ENCODE data around the gene GLIS1.
"Not testable (repeated sequence)": the region's sequence is repeated elsewhere in the genome, so short reads cannot be mapped to it uniquely, and the experiment has no call there.

GLIS1 gene

DNA sequence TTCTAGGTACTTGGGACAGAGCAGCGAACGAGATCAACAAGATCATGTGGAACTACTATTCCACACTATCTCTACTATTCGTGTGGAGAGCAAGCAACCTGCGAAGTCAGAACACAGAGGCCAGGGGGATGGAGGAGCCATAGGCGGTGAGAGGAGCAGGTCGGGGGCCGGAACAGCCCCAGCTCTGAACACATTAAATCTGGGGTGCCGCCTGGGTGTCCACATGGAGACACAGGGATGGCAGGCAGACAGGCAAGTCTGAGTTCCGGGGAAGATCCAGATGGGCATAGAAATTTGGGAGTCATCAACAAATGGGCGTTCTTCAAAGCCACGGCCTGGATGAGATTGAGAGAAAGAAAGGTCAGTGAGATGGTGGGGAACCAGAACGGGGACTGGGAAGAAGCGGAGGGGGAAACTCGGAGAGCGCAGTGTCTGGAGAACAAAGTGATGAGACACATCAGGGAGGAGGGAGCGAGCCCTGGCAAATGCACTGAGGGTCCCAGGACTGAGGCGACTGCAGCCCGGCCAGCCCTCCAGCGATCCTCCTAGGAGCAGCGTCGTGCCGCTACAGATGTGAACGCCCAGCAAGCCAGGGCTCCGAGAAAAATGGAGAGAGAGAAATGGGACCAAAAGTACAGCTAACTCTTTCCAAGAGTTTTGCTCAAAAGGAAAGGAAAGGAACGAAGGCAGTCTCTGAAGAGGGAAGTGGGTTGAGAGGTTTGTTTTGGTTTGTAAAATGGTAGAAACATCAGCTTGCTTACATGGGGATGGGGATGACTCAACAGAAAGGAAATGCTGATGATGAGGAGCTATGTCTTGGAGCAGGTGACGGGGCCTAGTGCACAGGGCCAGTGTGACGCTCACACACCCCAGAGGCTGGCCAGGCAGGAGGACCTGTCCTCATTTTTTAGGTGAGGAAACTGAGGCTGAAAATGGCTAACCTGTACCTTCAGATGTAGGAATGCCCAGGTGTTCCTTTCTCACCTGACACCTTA, 84.5 kb downstream of the GLIS1 start:
- no peak for DNase-seq (ENCODE audit: low read depth in 2 of 2)

DNA sequence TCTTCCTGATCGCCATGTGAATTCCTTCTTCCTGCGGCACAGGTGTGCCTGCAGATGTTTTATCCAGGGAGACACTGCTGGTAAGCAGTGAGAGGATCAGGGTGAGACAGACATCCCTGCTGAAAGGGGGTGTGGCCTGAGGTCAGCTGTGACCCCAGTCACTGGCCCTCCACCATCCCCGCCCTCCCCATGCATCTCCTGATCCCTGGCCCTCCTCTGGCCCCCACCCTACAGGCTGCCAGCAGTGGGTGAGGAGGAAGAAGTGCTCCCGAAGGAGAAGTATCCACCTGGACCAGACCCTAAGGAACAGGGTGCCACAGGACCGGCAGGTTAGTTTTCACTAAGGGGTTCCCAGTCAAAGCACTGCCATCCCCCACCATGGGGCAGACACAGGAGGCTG, 85.3 kb downstream of the GLIS1 start:
- no peak for DNase-seq (ENCODE audit: low read depth in 2 of 2)

DNA sequence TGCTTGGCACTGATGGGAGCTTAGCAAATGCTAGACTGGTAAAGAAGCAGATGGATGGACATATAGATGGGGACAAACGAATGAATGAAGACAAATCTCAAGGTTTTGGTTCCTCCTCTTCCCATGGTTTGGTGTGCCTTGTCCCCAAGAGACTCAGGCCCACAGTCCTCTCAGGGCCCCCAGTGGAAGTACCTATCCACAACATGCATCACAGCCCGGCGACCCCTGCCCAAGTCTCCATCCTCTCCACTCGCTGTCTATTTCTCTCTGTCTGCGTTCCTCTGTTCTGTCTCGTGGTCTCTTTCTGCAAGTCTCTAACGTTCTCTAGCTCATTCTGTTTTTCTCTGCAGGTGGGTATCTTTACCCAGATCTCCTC, 85.8 kb downstream of the GLIS1 start:
- DNase-seq (ENCODE audit: low read depth in 2 of 2), result no peak

- DNase-seq (ENCODE audit: low read depth in 2 of 2), result no peak
These were observed 86.3 kb downstream of the GLIS1 start for GRCh38 chr1:53652441-53653199.

- DNase-seq (ENCODE audit: low read depth in 2 of 2), result no peak
These were observed 87.6 kb downstream of the GLIS1 start for GRCh38 chr1:53651356-53651755.

GRCh38 chr1:53648516-53648915, 90.4 kb downstream of the GLIS1 start:
- DNase-seq (ENCODE audit: low read depth in 2 of 2), result no peak

GRCh38 chr1:53647915-53648314, 91.0 kb downstream of the GLIS1 start:
- DNase-seq (ENCODE audit: low read depth in 2 of 2), result not testable (repeated sequence)

- no peak for DNase-seq (ENCODE audit: low read depth in 2 of 2)
These were observed 92.2 kb downstream of the GLIS1 start for GRCh38 chr1:53646732-53647131.

DNA sequence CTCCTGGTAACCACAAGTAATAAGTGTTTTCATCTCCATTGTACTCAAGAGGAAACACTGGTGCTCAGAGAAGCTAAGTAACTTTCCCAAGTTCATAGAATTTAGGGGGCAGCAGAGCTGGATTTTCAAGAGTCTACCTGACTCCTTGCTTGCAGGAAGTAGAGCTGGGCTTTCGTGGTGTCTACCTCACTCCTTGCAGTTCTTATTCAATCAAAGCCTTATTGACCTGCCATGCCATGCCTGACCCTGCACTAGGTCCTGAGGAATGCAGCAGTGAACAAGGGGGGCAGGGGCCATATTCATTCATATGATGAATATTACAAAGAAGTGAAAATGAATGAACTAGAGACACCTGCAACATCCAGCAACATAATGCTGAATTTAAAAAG, 93.3 kb downstream of the GLIS1 start:
- no peak for DNase-seq (ENCODE audit: low read depth in 2 of 2)

DNA sequence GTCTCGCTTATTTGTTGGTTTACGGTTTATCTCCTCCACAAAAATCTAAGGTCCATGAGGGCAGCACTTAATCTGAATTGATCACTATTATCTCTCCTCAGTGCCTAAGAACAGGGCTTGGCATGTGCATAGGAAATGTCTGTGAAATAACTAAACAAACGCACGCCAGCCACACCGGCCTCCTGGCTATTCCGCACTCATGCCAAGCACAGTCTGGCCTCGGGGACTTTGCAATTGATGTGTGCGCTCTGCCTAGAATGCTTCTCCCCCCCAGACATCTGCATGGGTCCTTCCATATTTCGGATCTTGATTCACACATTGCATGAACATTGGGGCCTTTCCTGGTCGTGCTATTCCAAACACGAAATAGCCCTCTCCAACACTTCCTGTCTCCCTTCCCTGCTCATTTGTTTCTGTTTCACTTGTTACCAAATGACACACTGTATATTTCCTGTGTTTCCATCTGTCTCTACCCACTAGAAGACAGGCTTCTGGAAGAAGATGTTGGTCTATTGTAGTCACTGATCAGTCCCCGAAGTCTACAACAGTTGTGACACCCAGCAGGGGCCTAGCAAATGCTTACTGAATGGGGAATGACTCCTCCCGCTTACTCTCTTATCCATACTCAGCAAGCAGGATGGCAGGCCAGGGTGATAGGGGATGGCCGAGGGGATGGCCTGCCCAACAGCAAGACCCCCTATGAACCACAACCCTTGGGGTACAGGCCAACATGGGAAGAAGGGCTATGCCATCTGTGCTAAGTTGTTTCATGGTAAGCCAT, 93.9 kb downstream of the GLIS1 start:
- no peak for DNase-seq (ENCODE audit: low read depth in 2 of 2)

DNA sequence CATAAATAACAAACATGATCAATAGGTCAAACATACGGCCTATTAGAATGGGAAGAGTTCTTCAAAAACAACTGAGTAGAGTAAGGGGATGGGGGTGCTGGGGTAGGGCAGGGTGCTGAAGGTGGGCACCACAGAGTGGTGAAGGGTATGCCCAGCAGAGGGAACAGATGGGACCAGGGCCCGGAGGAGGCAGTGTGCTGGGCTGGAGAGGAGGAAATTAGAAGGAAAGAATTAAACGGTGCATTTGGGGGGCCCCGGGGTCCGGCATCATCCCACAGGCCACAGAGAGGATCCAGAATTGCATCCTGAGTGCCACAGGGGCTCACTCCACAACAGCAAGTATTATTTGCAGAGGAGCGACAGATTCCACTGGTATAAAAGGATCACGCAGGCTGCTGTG, 94.5 kb downstream of the GLIS1 start:
- DNase-seq (ENCODE audit: low read depth in 2 of 2), result no peak

DNA sequence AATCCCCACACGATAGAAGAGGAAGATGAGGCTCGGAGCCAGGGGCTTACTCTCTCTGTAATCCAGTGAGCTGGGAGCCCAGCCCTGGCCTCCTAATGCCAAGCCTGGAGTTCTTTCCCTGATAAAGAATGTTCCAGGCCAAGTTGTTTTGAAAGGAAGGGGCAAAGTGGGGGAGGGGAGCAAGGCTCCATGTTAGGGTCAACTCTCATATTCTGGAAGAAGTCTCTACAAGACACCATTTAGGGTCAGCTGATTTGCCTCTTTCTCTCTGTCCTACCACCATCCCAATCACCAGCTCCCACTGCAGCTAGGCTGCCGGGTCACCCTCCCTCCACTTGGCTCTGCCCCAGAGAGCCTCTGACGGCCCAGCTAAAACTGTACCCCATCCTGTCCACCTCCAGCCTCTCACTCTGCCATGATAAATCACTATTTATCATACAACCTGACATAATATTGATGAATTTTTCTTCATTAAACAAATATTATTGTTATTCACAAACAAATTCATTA, 95.0 kb downstream of the GLIS1 start:
- DNase-seq (ENCODE audit: low read depth in 2 of 2), result no peak

GRCh38 chr1:53643041-53643880, 95.7 kb downstream of the GLIS1 start:
- no peak for DNase-seq (ENCODE audit: low read depth in 2 of 2)

- DNase-seq (ENCODE audit: low read depth in 2 of 2), result no peak
These were observed 96.4 kb downstream of the GLIS1 start for GRCh38 chr1:53642607-53643006.

DNA sequence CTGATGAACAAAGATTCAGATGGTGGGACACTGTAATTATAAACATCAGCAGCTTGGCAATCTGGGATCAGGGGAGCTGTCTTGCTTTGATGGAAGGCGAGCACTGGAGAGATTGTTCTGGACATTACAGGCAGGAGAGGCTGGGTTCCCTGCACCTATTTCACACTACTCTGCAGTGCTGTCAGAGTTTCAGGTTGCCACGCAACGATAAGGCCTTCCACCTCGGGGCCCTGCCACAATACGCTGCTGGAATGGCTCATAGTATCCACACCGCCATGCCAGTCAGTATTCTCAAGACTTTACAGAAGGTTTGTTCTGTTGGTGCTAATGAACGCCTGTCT, 96.8 kb downstream of the GLIS1 start:
- no peak for DNase-seq (ENCODE audit: low read depth in 2 of 2)

- no peak for DNase-seq (ENCODE audit: low read depth in 2 of 2)
These were observed 97.3 kb downstream of the GLIS1 start for GRCh38 chr1:53641481-53642214.

DNA sequence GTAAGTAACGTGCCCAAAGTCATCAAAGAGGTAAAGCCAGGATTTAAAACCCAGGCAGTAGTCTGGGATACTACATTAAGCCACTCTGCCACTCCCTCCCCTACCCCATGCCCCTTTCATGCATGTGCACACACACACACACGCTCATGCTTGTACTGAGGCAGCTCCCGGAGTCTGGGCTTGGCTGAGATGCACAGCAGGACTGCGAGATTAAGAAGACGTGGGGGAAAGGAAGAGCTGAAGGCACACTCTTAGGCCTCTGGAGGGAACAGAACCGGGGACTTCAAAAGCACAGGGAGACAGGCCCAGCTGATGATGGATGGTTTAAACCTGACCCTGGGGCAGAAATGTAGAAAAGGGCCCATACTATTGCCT, 98.3 kb downstream of the GLIS1 start:
- DNase-seq (ENCODE audit: low read depth in 2 of 2), result no peak

GRCh38 chr1:53639996-53640700, 98.8 kb downstream of the GLIS1 start:
- no peak for DNase-seq (ENCODE audit: low read depth in 2 of 2)

GRCh38 chr1:53639251-53639763, 99.7 kb downstream of the GLIS1 start:
- DNase-seq (ENCODE audit: low read depth in 2 of 2), result no peak

Data from stimulated activated CD8-positive, alpha-beta memory T cell treated with anti-CD3 and anti-CD28 coated beads, Interleukin-15, amount 100 ng/mL, for 48 hours (primary cell).